GM12878 (cell line): ENCODE results near the gene CDK16. TPM values are rescaled to one million over a fixed set of nuclear protein-coding genes. Genes with fewer than 3 reads are reported as not detected.

Experiments
- ATAC-seq: fragments of 200-7000 bp; cut with Tn5 transposase; 3 replicates; pipeline ENCODE4 v1.9.1; 2020; ENCODE audit warnings: mild to moderate bottlenecking, moderate library complexity
- BruUV-seq: library from RNA; stranded (reverse); fragments of 400-500 nt; replicated peaks from 2 replicates; lab custom pipeline; 2021; lab: Mats Ljungman, UMichigan
- CTCF ChIA-PET: fragments of 300-600 bp; sonication (Branson Sonifier 250); formaldehyde crosslinking; extraction: SDS; loops from one replicate; lab custom pipeline; 2021; ENCODE audit warnings: inconsistent platforms; lab: Yijun Ruan, JAX
- POLR2A ChIA-PET: fragments of 350-600 bp; formaldehyde crosslinking; extraction: SDS; loops from one replicate; lab custom pipeline; 2021; ENCODE audit warnings: inconsistent platforms; lab: Charles Lee
- RAD21 ChIA-PET: fragments of 300-600 bp; sonication (Branson Sonifier 250); formaldehyde crosslinking; loops from one replicate; lab custom pipeline; 2023; ENCODE audit warnings: antibody characterized with exemption; ENCODE audit not compliant: unreplicated experiment; lab: Charles Lee
- SMC1A ChIA-PET: fragments of 300-600 bp; sonication (Branson Sonifier 250); formaldehyde crosslinking; loops from one replicate; lab custom pipeline; 2023; ENCODE audit not compliant: unreplicated experiment, uncharacterized antibody; lab: Charles Lee
- DNase-seq: peaks from one replicate; pipeline ENCODE4 v3.0.0-alpha.2; 2011; ENCODE audit warnings: low read depth, low spot score
- FAIRE-seq: peaks from 3 replicates; lab custom pipeline; 2011; peaks lifted over from hg19 to GRCh38; lab: Jason Lieb, UNC
- H2AFZ ChIP-seq: 2 replicates; pipeline ENCODE4 v1.6.0; 2011; ENCODE audit warnings: low read depth, low read length, control low read depth; ENCODE audit not compliant: control insufficient read depth
- H3K27ac ChIP-seq: 2 replicates; pipeline ENCODE4 v1.5.1; 2011; ENCODE audit warnings: control low read depth; ENCODE audit not compliant: control insufficient read depth, insufficient read depth
- H3K27me3 ChIP-seq, 2 experiments: replicated peaks in 1 of 2; 2 replicates each; pipeline versions ENCODE4 v1.6.0 to v1.6.1; 2011; ENCODE audit warnings: low read length in 1 of 2; ENCODE audit not compliant: control insufficient read depth in 2 of 2, insufficient read depth in 2 of 2
- H3K36me3 ChIP-seq, 2 experiments: 2 replicates each; pipeline ENCODE4 v1.5.1; 2011; ENCODE audit warnings: low read length in 1 of 2; ENCODE audit not compliant: control insufficient read depth in 2 of 2, insufficient read depth in 2 of 2
- H3K4me1 ChIP-seq: 2 replicates; pipeline ENCODE4 v1.6.1; 2011; ENCODE audit warnings: mild to moderate bottlenecking, low read length, moderate library complexity, mixed read lengths; ENCODE audit not compliant: control insufficient read depth, insufficient read depth
- H3K4me2 ChIP-seq: 2 replicates; pipeline ENCODE4 v1.6.0; 2011; ENCODE audit warnings: control low read depth; ENCODE audit not compliant: control insufficient read depth, insufficient read depth
- H3K4me3 ChIP-seq: fragments of 200-600 bp; sonication (generic); 2 replicates; pipeline ENCODE4 v1.5.1; 2016
- H3K79me2 ChIP-seq: 2 replicates; pipeline ENCODE4 v1.6.0; 2011; ENCODE audit warnings: low read length; ENCODE audit not compliant: control insufficient read depth, insufficient read depth
- H3K9ac ChIP-seq: 2 replicates; pipeline ENCODE4 v1.8.0; 2011; ENCODE audit warnings: low read length, control low read depth, mixed read lengths; ENCODE audit not compliant: control insufficient read depth, insufficient read depth
- H3K9me3 ChIP-seq: replicated peaks from 3 replicates; pipeline ENCODE4 v1.5.1; 2011; ENCODE audit warnings: mild to moderate bottlenecking, low read length; ENCODE audit not compliant: control insufficient read depth, insufficient read depth
- H4K20me1 ChIP-seq: 2 replicates; pipeline ENCODE4 v1.6.0; 2011; ENCODE audit not compliant: control insufficient read depth, insufficient read depth
- CHD1 ChIP-seq: IDR thresholded peaks from 2 replicates; pipeline ENCODE4 v1.6.1; 2012; ENCODE audit warnings: low read depth, low read length, improper control_type of control experiment
- CREM ChIP-seq: IDR thresholded peaks from 2 replicates; pipeline ENCODE4 v1.6.1; 2014; ENCODE audit warnings: antibody characterized with exemption, low read depth
- E2F4 ChIP-seq: IDR thresholded peaks from 2 replicates; pipeline ENCODE4 v1.6.1; 2012; ENCODE audit warnings: low read depth, low read length, improper control_type of control experiment
- FOXM1 ChIP-seq: IDR thresholded peaks from 2 replicates; pipeline ENCODE4 v1.6.1; 2012; ENCODE audit warnings: low read depth, mild to moderate bottlenecking, inconsistent platforms, low read length, moderate library complexity
- JUNB ChIP-seq: IDR thresholded peaks from 2 replicates; pipeline ENCODE4 v1.6.1; 2016; ENCODE audit warnings: antibody characterized with exemption, mild to moderate bottlenecking
- MYB ChIP-seq: fragments of 150-350 bp; IDR thresholded peaks from 2 replicates; pipeline ENCODE4 v1.6.1; 2014; ENCODE audit warnings: mild to moderate bottlenecking, low read depth, low read length, borderline replicate concordance
- PKNOX1 ChIP-seq: fragments of 450-650 bp; IDR thresholded peaks from 2 replicates; pipeline ENCODE4 v1.6.1; 2016; ENCODE audit warnings: mild to moderate bottlenecking
- RB1 ChIP-seq: fragments of 450-650 bp; formaldehyde crosslinking; IDR thresholded peaks from 2 replicates; pipeline ENCODE4 v1.6.1; 2017; ENCODE audit warnings: mild to moderate bottlenecking, borderline replicate concordance
- RBBP5 ChIP-seq: fragments of 200-600 bp; sonication (generic); conservative IDR thresholded peaks from 2 replicates; pipeline ENCODE4 v1.6.1; 2016
- SIN3A ChIP-seq: IDR thresholded peaks from 2 replicates; pipeline ENCODE4 v1.6.1; 2012; ENCODE audit warnings: low read depth, low read length, improper control_type of control experiment
- SRF ChIP-seq, 2 experiments: IDR thresholded peaks; 2 replicates each; pipeline ENCODE4 v1.6.1; 2011; ENCODE audit warnings: low read depth in 2 of 2, low read length in 2 of 2, mild to moderate bottlenecking in 1 of 2, moderate library complexity in 1 of 2
- TCF3 ChIP-seq: IDR thresholded peaks from 2 replicates; pipeline ENCODE4 v1.6.1; 2012; ENCODE audit warnings: low read depth, mild to moderate bottlenecking, low read length, borderline replicate concordance; ENCODE audit not compliant: insufficient read depth
- WGBS: methylation state at CpG from one replicate; pipeline ENCODE4 v1.1.6; 2016; ENCODE audit warnings: low lambda C conversion rate; ENCODE audit not compliant: insufficient replicate concordance, insufficient coverage; ENCODE audit errors: missing lambda C conversion rate; 5-methylcytosine and 5-hydroxymethylcytosine counted together
- in situ Hi-C: fragments of 300-500 bp; cut with MboI; formaldehyde crosslinking; loops from 9 replicates; pipeline ENCODE4 v1.14.3; 2018; ENCODE audit warnings: mixed read lengths
- intact Hi-C: fragments of 100-400 bp; cut with micrococcal nuclease; formaldehyde crosslinking; loops from one replicate; pipeline ENCODE4 v1.14.2; 2022; ENCODE audit not compliant: unreplicated experiment
- polyA plus RNA-seq, 11 experiments: library from polyadenylated mRNA; depleted of rRNA in 4 of 11; unstranded in 6 of 11; stranded (reverse) in 5 of 11; fragments of >200 nt; fragmentation: Nextera tagmentation in 4 of 11; fragmentation: Illumina TruSeq in 1 of 11; extraction: Ambion mirVana in 4 of 11; extraction: Trizol in 1 of 11; gene quantifications; 1 replicate in 1 of 11; 2 replicates in 10 of 11; pipeline versions ENCODE4 v1.2.1 to v1.2.3, GENCODE V29; 2011 to 2016; ENCODE audit warnings: inconsistent platforms in 2 of 11, missing spikeins in 2 of 11, low read depth in 1 of 11
- total RNA-seq, 4 experiments: library from RNA; depleted of rRNA in 3 of 4; stranded (reverse); fragments of >200 nt in 3 of 4; fragmentation: Illumina TruSeq in 1 of 4; extraction: Trizol in 1 of 4; gene quantifications; 2 replicates each; pipeline versions ENCODE4 v1.2.1 to v1.2.3, GENCODE V29; 2013 to 2021

Gene CDK16
- total and polyA plus RNA-seq, 10 of the 15 experiments (the other 5 are each of a cell fraction or from before 2014, with no cell fraction given) = 2.4 to 75.1 (median 48.2) TPM

- TF ChIP-seq PKNOX1 (no peak), MYB (no peak)
These were observed 29.5 kb downstream of the CDK16 start (continued) for GRCh38 chrX:47247999-47248320.

GRCh38 chrX:47248576-47248975 is 30.1 kb downstream of the CDK16 start:
- SMC1A ChIA-PET = no interaction called here
- no peak for FAIRE-seq

GRCh38 chrX:47250017-47250347 is 31.5 kb downstream of the CDK16 start:
- 80% methylated on average over 3 of the region's 6 CpGs for WGBS
- Histone ChIP-seq H3K4me2 (no peak overlapping the region), H3K27me3 (no peaks in the 10 kb centered on the region), H3K4me1 (no peaks in the 10 kb centered on the region), H3K36me3 (peaks cover 0 to 1% of the 10 kb centered on the region in 2 experiments; a peak in 2 of 4 replicates), H3K27ac (no peak overlapping the region), H3K79me2 (no peaks in the 10 kb centered on the region), H3K4me3 (no peak overlapping the region), H4K20me1 (no peaks in the 10 kb centered on the region), H2AFZ (no peak overlapping the region), H3K9me3 (no peaks in the 10 kb centered on the region; the same call in 2 of the 3 replicates), H3K9ac (no peak overlapping the region)
- no peak for TF ChIP-seq RB1
- no peak for TF ChIP-seq CREM
- TF ChIP-seq E2F4 = no peak
- no peak for TF ChIP-seq JUNB
- TF ChIP-seq SIN3A = no peak
- in situ Hi-C loops (no loop called here), intact Hi-C loops (no loop called here)
- ChIA-PET CTCF (no interaction called here), POLR2A (interaction anchor here (0.7 kb wide), 1 partner anchor 246 kb away, joined by 8 read pairs; no protein-coding TSS in a partner anchor), RAD21 (interaction anchor here (1.4 kb wide), 1 partner anchor 112 kb away, joined by 4 read pairs; no protein-coding TSS in a partner anchor), SMC1A (no interaction called here)
- ATAC-seq (no peak), DNase-seq (no peak), FAIRE-seq (no peak)
- no TSS peak for BruUV-seq

More at GRCh38 chrX:47248576-47248975, 30.1 kb downstream of the CDK16 start:
- WGBS = 54% methylated on average over 6 of the region's 6 CpGs
- intact Hi-C loops = no loop called here
- ChIA-PET POLR2A (no interaction called here), CTCF (interaction anchor here (1.0 kb wide), 1 partner anchor 63 kb away, joined by 3 read pairs; no protein-coding TSS in a partner anchor), RAD21 (interaction anchor here (1.4 kb wide), 1 partner anchor 113 kb away, joined by 4 read pairs; no protein-coding TSS in a partner anchor)
- Histone ChIP-seq H3K4me2 (no peak overlapping the region), H3K4me1 (no peaks in the 10 kb centered on the region), H3K36me3 (peaks cover 0 to 1% of the 10 kb centered on the region in 2 experiments; a peak in 2 of 4 replicates), H2AFZ (no peak overlapping the region), H3K27ac (no peak overlapping the region), H3K79me2 (no peaks in the 10 kb centered on the region), H3K4me3 (no peak overlapping the region), H3K9ac (no peak overlapping the region), H3K27me3 (no peaks in the 10 kb centered on the region), H4K20me1 (no peaks in the 10 kb centered on the region), H3K9me3 (no peaks in the 10 kb centered on the region; the same call in 2 of the 3 replicates)
- TF ChIP-seq CHD1 (no peak), RBBP5 (no peak), FOXM1 (no peak), SRF (IDR thresholded peaks at IDR 0.05; ENCODE audit: low read depth in 2 of 2, low read length in 2 of 2) (no peak), TCF3 (no peak)
- in situ Hi-C loops = no loop called here
- BruUV-seq = no TSS peak
- no peak for DNase-seq
- ATAC-seq = no peak
